ENCODE data around the gene MRTFB.

MRTFB gene

GRCh38 chr16:14150796-14151195 lies 79.7 kb downstream of the MRTFB start:
- no peaks in the 10 kb centered on the region for H3K36me3 ChIP-seq (replicated peaks; ENCODE audit: low read depth, low read length)
- H3K27me3 ChIP-seq (ENCODE audit: low read depth, low read length) = no peaks in the 10 kb centered on the region
- H3K27ac ChIP-seq (ENCODE audit: low read length) = no peak overlapping the region

GRCh38 chr16:14151256-14152030 lies 80.3 kb downstream of the MRTFB start:
- TF ChIP-seq CTCF (IDR thresholded peaks at IDR 0.05; ENCODE audit: low read depth, low read length) (no peak), EZH2phosphoT487 (IDR thresholded peaks at IDR 0.05; ENCODE audit: low read depth) (no peak)
- no peak overlapping the region for H3K4me2 ChIP-seq (ENCODE audit: low read length)
- H4K20me1 ChIP-seq (ENCODE audit: insufficient read depth, low read length) = no peaks in the 10 kb centered on the region
- no peak overlapping the region for H2AFZ ChIP-seq (ENCODE audit: low read depth, low read length)
- no peaks in the 10 kb centered on the region for H3K79me2 ChIP-seq (ENCODE audit: low read length)
- no peak overlapping the region for H3K4me3 ChIP-seq (ENCODE audit: low read length)
- H3K9ac ChIP-seq (ENCODE audit: low read length) = no peak overlapping the region
- no peaks in the 10 kb centered on the region for H3K27me3 ChIP-seq (ENCODE audit: low read depth, low read length)
- no peaks in the 10 kb centered on the region for H3K9me3 ChIP-seq (ENCODE audit: insufficient read depth, low read length)
- H3K36me3 ChIP-seq (replicated peaks; ENCODE audit: low read depth, low read length) = no peaks in the 10 kb centered on the region
- peaks cover 5% of the 10 kb centered on the region for H3K4me1 ChIP-seq (ENCODE audit: low read length)
- H3K27ac ChIP-seq (ENCODE audit: low read length) = no peak overlapping the region

More at GRCh38 chr16:14150796-14151195, 79.7 kb downstream of the MRTFB start:
- no peak overlapping the region for H2AFZ ChIP-seq (ENCODE audit: low read depth, low read length)
- no peaks in the 10 kb centered on the region for H3K9me3 ChIP-seq (ENCODE audit: insufficient read depth, low read length)
- H3K9ac ChIP-seq (ENCODE audit: low read length) = no peak overlapping the region
- H3K79me2 ChIP-seq (ENCODE audit: low read length) = no peaks in the 10 kb centered on the region
- H4K20me1 ChIP-seq (ENCODE audit: insufficient read depth, low read length) = no peaks in the 10 kb centered on the region
- H3K4me3 ChIP-seq (ENCODE audit: low read length) = no peak overlapping the region
- peaks cover 12% of the 10 kb centered on the region for H3K4me1 ChIP-seq (ENCODE audit: low read length)
- H3K4me2 ChIP-seq (ENCODE audit: low read length) = no peak overlapping the region
- no peak for TF ChIP-seq CTCF (IDR thresholded peaks at IDR 0.05; ENCODE audit: low read depth, low read length)
- no peak for TF ChIP-seq EZH2phosphoT487 (IDR thresholded peaks at IDR 0.05; ENCODE audit: low read depth)

- no peaks in the 10 kb centered on the region for H3K36me3 ChIP-seq (replicated peaks; ENCODE audit: low read depth, low read length)
- no peaks in the 10 kb centered on the region for H3K9me3 ChIP-seq (ENCODE audit: insufficient read depth, low read length)
- no peaks in the 10 kb centered on the region for H3K4me1 ChIP-seq (ENCODE audit: low read length)
- no peaks in the 10 kb centered on the region for H3K79me2 ChIP-seq (ENCODE audit: low read length)
- no peaks in the 10 kb centered on the region for H4K20me1 ChIP-seq (ENCODE audit: insufficient read depth, low read length)
- H3K27ac ChIP-seq (ENCODE audit: low read length) = no peak overlapping the region
- H3K27me3 ChIP-seq (ENCODE audit: low read depth, low read length) = no peaks in the 10 kb centered on the region
- no peak overlapping the region for H3K4me3 ChIP-seq (ENCODE audit: low read length)
- no peak overlapping the region for H2AFZ ChIP-seq (ENCODE audit: low read depth, low read length)
- no peak overlapping the region for H3K4me2 ChIP-seq (ENCODE audit: low read length)
- TF ChIP-seq CTCF (IDR thresholded peaks at IDR 0.05; ENCODE audit: low read depth, low read length) = no peak
- no peak for TF ChIP-seq EZH2phosphoT487 (IDR thresholded peaks at IDR 0.05; ENCODE audit: low read depth)
- no peak overlapping the region for H3K9ac ChIP-seq (ENCODE audit: low read length)
These were observed 84.6 kb downstream of the MRTFB start for GRCh38 chr16:14155572-14156190.

GRCh38 chr16:14164916-14165662 lies 94.0 kb downstream of the MRTFB start:
- Histone ChIP-seq H3K27ac (ENCODE audit: low read length) (no peak overlapping the region), H4K20me1 (ENCODE audit: insufficient read depth, low read length) (no peaks in the 10 kb centered on the region), H2AFZ (ENCODE audit: low read depth, low read length) (no peak overlapping the region), H3K27me3 (ENCODE audit: low read depth, low read length) (no peaks in the 10 kb centered on the region), H3K79me2 (ENCODE audit: low read length) (no peaks in the 10 kb centered on the region), H3K9ac (ENCODE audit: low read length) (no peak overlapping the region), H3K4me1 (ENCODE audit: low read length) (no peaks in the 10 kb centered on the region), H3K4me3 (ENCODE audit: low read length) (no peak overlapping the region), H3K36me3 (replicated peaks; ENCODE audit: low read depth, low read length) (no peaks in the 10 kb centered on the region), H3K9me3 (ENCODE audit: insufficient read depth, low read length) (no peaks in the 10 kb centered on the region), H3K4me2 (ENCODE audit: low read length) (no peak overlapping the region)
- TF ChIP-seq EZH2phosphoT487 (IDR thresholded peaks at IDR 0.05; ENCODE audit: low read depth) = no peak
- no peak for TF ChIP-seq CTCF (IDR thresholded peaks at IDR 0.05; ENCODE audit: low read depth, low read length)
